Occipital lobe (tissue), 2 donors: Measurements from ENCODE around the gene GNG4. TPM values are rescaled to one million over a fixed set of nuclear protein-coding genes. Genes with fewer than 3 reads are reported as not detected.

Experiments used
- DNase-seq: peaks from one replicate; lab custom pipeline; 2025; lab: John Stamatoyannopoulos, UW
- total RNA-seq: library from RNA; depleted of rRNA; stranded (reverse); fragments of >200 nt; gene quantifications from one replicate; pipeline ENCODE4 v1.2.3, GENCODE V29; 2014

GNG4 gene
- total RNA-seq: 31.5 TPM

DNA sequence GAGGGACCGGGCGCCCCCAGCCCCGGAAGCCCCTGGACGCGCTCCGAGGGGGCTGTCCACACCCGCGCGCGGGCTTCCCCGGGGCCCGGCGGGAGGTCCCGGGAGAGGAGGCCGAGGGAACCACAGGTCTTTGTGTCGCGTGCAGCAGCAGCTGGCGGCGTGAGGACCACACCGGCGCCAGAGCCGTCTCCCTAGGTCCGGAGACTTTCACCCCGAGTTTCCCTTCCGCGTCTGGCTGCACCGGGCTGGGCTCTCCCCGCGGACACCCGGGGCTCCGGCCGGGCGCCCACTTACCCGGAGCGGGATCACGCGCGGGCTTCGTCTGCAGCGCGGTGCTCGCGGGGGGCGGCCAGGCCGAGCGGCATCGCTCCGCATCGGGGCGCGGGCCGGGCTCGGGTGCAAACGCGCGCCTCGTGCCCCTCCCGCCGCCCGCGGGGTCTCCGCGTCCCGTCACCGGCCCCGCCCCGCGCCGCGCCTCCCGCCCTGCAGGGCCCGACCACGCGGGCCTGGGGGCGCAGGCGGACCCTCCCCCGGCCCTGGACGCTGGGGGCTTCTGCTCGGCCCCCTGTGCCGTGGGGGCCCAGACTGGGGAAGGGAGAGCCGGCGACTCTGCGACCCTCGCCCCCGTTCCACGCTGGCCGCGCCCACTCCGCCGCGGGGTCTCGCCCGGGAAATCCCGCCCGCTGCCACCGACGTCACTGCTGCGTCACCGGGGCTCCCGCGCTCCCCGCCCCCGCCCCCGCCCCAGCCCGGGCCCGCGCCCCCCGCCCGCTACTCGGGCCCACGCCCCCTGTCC, at the start of gene GNG4:
Gene GNG4, minus strand, starts transcription at position 417 of the 796 bp plus-strand sequence. CDS start 65,946 bp downstream, outside the sequence.
- no peak for DNase-seq

DNA sequence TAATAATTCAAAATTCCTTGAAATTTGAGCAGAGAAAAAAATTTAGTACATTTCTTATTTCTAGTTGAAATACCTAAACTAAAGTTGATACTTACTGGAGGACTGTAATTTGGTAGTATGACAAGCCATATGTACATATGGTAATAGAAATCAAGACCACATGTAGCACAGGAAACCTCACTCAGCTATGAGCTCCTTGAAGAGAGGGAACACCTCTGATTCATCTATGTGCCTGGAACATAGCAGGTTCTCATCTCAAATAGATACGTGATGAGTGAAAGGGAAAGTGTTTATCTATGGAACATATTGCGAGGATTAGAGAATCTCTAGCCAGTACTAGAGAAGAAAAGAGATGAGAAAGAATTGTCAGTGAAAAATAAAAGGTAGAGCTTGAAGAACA, 47.9 kb upstream of the GNG4 start:
- no peak for DNase-seq

GRCh38 chr1:235689356-235689755, 39.8 kb upstream of the GNG4 start:
- no peak for DNase-seq

DNA sequence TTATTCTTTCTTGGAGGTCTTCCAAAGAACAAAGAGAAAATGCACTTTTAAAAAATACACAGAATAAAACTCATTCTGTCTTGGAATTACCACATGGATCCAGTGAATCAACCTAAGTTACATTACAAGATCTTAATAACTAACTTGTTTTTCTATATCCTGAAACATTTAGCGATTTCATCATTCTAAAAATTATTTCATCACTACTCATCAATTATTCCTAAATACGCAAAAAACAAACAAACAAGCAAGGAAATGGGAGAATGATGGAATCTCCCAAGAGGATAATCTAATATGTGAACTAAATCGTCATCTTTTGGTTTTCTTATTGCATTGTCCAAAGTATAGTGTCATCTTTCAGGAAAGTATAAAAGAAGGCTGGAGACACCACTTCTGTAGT, 38.5 kb upstream of the GNG4 start:
- DNase-seq: no peak

DNA sequence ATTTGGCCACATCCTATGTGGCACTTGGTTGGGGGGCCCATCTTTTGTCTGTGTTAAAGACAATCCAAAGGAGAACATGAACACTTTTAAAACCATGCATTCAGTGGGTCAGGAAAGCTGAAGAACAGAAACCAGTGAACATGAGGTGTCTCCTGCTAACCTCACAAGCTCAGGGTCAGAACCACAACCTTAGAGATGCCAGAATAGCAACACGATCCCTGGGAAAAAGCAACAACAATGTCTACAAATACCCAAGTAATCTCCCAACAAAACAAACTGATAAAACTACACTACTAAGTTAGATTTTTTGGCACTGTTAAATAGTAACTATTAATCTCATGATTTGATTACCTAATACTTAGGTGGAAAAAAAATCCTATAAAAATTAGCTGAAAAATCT, 34.1 kb upstream of the GNG4 start:
- DNase-seq: no peak

DNA sequence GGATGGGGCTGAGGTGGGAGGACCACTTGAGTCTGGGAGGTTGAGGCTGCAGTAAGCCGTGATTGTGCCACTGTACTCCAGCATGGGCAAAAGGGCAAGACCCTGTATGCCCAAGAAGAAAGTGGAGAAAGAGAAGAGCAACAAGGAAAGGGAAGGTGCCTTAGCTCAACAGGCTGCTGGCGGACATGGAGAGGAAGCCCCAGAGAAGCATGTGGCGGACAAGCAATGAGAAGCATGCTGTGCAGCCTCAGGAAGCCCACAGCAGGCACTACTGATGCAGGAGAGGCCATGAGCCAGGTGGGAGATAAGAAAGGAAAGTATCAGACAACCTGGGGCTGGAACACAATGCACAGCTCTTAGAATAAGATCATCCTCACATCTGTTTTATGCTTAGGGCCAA, 32.6 kb upstream of the GNG4 start:
- no peak for DNase-seq

GRCh38 chr1:235679644-235680043, 30.1 kb upstream of the GNG4 start:
- DNase-seq: no peak

DNA sequence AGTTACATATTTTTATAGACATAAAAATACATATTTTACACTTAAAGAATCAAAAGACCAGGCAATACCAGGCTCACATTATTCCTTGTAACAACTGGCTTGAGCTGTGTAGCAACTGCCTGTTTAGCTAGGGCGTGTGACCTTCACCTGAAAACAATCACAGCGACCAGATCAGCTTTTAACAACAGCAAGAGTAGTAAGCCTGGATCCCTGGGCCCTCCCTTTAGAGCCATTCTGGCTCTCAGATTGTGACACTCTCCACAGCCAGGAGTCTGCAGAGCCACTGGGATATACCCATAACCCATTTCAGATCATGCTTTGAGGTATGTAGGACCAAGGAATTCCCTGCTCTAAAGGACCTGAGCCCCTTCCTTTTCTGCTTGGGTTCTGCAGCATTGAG, 29.4 kb upstream of the GNG4 start:
- no peak for DNase-seq

- no peak for DNase-seq
Observed at GRCh38 chr1:235675152-235675890, 25.7 kb upstream of the GNG4 start.

DNA sequence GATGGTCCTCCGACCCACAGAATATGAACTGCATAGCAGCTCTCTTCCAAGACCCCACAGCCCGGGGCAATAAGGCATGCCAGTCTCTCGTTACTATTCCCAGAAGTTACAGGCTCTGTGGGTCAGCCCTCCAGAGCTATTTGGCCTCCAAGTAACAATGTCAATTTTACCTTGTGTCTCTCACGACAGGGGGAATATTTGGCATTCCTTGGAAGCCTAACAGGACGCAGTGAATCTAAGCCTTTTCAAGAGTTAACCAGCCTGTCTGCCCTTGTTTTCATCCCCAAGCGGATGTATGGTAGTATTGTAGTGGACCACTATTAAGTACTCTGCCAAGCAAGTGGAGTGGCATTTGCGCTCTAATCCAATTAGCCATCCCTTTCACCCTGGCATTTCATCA, 24.4 kb upstream of the GNG4 start:
- DNase-seq: no peak

- DNase-seq: no peak
Observed at GRCh38 chr1:235671992-235672391, 22.4 kb upstream of the GNG4 start.

GRCh38 chr1:235670157-235670776, 20.7 kb upstream of the GNG4 start:
- DNase-seq: no peak

DNA sequence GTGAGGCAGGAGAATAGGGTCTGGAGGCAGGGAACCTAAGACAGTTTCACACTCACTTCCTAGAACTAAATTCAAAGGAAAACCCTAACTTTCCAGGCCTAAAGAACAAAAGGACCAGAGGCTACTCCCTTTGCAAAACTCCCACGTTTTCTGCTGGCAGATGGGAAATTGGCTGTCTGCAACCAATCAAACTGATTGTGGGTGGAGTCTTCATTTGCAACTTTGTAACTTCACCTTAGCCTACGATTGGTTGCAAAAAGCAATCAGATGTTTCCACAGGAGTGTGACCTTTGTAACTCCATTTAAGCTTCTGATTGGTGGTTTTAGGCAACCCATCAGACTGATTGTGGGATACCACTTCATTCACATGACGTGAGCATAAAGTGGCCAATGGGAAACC, 19.7 kb upstream of the GNG4 start:
- DNase-seq: no peak

GRCh38 chr1:235663628-235664027, 14.0 kb upstream of the GNG4 start:
- DNase-seq: no peak

DNA sequence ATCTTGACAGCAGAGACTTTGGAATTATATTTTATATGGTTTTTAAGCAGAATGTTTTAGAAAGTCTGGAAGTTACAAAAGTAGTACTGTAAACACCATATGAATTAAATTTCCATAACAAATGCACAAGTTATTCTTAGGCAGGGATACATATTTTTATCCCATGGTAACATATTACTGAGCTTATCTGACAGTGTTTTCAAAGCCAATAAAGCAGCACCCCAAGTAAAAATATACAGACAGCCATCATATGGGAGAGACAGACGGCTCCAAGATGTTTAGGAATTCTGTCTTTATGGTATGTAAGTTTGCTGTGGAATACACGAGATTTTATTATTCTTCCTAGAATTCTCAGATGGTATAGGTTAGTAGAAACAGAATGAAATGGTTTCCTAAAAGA, 12.0 kb upstream of the GNG4 start:
- no peak for DNase-seq

- DNase-seq: no peak
Observed at GRCh38 chr1:235659186-235659771, 9.7 kb upstream of the GNG4 start.

DNA sequence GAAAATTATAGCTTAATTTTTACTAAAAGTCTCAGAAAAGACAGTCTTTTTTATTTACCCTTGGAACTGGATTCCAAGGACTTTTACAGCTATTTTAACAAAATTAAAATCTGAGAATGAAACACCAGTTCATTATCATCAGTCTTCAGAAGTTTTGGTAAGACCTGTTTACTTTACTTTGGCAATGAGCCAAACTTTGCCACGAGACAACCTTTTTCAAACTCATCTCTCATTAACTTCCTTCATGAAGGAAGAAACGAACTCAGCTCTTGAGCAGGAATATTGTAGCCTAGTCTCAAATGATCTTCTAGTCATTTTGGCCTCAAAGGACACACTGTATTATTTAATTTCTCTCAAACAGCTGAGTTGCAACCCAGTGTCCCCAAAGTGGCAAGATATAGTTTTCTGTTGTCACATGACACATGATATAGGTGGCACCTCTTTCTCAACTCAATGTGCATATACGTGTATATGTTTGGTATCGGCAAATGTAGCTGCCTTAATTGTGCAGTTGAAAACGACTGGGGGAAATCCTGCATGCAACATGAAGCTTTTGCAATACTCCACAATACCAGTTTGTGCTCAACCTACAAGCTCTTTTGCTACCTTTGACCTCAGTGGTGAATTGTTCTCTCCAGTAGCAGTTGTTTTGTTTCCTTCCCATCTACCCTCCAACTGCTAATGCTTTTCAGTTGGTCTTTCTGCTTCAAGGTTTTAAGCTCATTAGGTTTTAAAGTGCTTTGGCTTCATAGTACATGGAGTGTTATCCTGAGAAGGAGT, 8.4 kb upstream of the GNG4 start:
- DNase-seq: no peak

- no peak for DNase-seq
Observed at GRCh38 chr1:235657269-235657668, 7.7 kb upstream of the GNG4 start.

DNA sequence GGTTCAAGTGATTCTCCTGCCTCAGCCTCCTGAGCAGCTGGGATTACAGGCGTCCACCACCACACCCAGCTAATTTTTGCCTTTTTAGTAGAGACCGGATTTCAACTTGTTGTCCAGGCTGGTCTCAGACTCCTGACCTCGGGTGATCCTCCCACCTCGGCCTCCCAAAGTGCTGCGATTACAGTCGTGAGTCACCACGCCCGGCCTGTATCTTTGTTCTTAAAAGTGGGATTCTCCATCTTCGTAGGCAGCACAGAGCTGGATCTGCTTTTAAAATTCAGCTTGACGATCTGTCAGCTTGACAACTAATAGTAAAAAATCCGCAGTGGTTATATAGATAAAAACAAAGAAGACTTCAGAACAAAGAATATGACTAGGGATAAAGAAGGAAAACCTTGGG, 2.8 kb upstream of the GNG4 start:
- no peak for DNase-seq

DNA sequence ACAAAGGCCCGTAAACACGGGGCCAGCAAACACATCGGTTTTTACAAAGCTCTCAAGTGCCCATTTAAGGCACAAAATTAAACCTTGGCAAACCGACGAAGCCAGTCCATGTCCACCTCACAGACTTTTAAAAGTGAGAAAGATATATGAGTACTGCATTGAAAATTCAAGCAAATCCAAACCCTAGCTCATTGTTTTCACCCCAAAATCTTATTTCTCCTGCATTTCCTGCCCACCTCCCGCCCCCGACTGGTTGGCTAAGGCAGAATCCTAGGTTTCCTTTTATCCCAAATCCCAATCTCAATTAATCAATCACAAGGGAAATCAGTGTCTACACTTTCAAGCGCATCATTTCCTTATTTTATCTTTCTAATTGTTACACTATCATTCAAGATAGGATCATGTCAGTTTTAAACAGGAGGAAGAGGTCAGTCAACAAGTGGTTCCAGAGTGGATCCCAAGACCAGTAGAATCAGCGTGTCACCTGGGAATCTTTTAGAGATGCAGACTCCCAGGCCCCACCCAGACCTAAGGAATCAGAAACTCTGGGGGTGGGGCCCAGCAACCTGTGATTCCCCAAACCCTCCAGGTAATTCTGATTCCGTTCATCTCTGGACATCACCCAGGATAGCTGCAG, 1.7 kb upstream of the GNG4 start:
- no peak for DNase-seq
